COLO668 (cell line): ENCODE results near the gene FGF5.

Experiments
- DNase-seq: peaks from one replicate; lab custom pipeline; 2025; ENCODE audit not compliant: unreplicated experiment; lab: John Stamatoyannopoulos, UW

FGF5 gene

DNA sequence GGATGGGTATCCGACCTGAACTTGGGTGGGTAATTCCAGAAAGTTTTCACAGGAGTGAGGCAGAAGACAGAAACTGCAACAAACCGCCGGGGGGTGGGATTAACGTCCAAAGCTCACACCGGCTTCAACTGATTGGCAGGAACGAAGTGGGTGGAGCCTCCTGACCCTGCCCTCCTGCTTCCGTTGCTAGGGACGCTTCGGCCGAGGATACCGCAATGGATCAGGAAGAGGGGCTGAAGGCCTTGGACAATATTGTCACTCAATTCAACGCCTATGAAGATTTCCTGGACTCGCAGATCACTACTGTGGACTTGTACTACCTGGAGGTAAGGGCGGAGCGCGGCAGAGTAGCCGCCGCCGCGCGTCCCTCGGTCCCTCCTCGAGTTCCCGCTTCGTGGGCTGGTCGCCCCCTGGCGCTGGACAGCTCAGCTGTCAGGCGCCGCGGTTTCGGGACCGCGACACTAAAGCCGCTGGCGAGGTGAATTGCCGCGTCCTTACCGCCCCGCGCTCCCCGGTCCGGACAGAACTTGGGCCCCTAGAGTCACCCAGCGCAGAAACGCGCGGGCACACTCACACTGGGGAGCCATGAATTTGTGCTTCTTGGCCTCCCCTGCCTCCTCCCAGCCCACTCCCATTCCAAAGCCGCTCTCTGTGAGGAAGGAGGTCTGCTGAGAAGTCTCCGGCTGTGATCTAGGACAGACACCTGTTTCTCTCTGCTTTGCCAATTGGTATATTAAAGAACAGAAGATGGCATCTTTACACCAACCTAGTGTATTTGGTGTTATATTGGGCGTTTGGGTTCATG lies 69.3 kb downstream of the FGF5 start, which contains the start of gene CFAP299:
CFAP299 (plus strand) TSS at position 177 of the 805 bp plus-strand sequence.
- DNase-seq = peak; percentile 88

GRCh38 chr4:80336582-80336981 lies 70.1 kb downstream of the FGF5 start:
- peak; percentile 46 for DNase-seq

- no peak for DNase-seq
These were observed 73.6 kb downstream of the FGF5 start for GRCh38 chr4:80340036-80340435.
